Dedifferentiated amniotic fluid mesenchymal stem cell (primary cell): ENCODE data around the gene MCTP1.

Experiments
- DNase-seq: peaks from one replicate; pipeline ENCODE4 v3.0.0-alpha.2; 2016; ENCODE audit errors: extremely low spot score

MCTP1 gene

GRCh38 chr5:95284572-95285408, at the start of gene MCTP1:
Gene MCTP1 (minus strand): TSS chr5:95285094.
- no peak for DNase-seq

- DNase-seq, result no peak
Observed at GRCh38 chr5:95332158-95332557, 47.3 kb upstream of the MCTP1 start.

GRCh38 chr5:95331358-95331757, 46.5 kb upstream of the MCTP1 start:
- no peak for DNase-seq

DNA sequence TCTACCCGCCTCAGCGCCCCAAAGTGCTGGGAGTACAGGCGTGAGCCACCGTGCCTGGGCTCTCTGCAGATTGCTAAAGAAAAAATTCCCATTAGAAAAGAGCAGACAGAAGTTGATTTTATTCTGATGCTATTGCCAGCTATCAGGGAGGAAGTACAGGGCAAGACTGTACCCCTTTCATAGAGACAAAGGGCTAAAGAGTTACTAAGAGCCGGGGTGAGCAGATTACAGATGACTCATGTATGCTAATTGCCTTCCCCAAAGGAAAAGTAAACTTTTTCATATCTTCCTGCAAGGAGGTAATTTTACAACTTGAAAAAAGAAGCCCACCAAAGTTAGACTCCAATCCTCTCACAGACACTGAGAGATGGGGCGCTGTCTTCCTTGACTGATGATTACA, 42.3 kb upstream of the MCTP1 start:
- DNase-seq, result no peak

DNA sequence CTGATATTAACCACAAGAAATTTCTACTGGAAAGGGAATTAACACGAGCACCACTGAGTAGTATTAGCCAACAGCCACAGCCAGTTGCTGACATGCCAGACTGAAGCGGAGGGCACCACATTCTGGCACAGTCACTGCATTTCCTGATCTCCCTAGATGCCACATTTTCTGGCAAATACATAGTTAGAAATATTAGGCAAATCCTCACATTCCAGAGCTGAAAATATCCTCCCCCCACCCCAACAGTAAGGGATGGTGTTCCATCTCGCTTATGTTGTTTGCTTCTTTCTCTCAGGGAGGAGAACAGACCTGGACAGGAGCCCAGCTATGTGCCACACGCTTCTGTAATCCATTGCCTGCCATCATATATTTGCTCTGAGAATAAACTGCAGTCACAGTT, 32.8 kb upstream of the MCTP1 start:
- no peak for DNase-seq

- no peak for DNase-seq
Observed at GRCh38 chr5:95317085-95317484, 32.2 kb upstream of the MCTP1 start.

- no peak for DNase-seq
Observed at GRCh38 chr5:95304711-95305110, 19.8 kb upstream of the MCTP1 start.

- DNase-seq, result no peak
Observed at GRCh38 chr5:95298651-95299050, 13.8 kb upstream of the MCTP1 start.

DNA sequence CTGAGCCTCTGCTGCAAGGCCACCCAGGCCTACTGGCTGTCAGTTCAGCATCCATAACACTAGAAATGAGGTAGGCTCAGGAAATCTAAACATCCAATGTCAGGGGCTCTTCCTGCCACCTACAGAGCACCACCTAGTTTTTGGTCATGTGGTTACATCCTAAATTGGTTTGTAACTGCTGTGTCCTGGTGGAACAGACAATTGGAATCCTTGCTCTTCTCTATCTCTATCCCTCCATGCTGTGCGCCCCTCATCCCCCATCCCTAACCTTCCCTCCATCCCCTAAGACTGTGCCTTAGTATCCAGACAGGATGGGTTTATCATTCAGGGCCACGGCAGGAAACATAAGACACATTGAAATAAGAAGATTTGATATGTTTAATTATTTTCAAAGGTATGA, 11.4 kb upstream of the MCTP1 start:
- no peak for DNase-seq

DNA sequence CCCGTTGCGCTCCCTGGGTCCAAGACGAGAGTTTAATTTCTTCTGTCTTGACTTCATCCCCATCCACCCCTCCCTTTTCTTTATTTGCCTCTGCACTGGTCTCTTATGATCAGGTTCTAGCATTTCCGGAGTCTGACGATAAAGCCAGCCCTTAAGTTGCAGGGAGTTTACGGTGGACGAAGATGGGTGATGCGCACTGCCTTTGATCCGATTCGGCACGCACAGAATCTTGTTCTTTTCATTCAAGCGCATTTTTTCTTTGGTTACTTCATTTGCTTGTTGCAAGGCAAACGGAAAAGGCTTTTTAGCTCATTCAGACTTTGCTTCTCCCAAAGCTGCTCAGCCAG, 488 bp upstream of the MCTP1 start:
- DNase-seq, result no peak

DNA sequence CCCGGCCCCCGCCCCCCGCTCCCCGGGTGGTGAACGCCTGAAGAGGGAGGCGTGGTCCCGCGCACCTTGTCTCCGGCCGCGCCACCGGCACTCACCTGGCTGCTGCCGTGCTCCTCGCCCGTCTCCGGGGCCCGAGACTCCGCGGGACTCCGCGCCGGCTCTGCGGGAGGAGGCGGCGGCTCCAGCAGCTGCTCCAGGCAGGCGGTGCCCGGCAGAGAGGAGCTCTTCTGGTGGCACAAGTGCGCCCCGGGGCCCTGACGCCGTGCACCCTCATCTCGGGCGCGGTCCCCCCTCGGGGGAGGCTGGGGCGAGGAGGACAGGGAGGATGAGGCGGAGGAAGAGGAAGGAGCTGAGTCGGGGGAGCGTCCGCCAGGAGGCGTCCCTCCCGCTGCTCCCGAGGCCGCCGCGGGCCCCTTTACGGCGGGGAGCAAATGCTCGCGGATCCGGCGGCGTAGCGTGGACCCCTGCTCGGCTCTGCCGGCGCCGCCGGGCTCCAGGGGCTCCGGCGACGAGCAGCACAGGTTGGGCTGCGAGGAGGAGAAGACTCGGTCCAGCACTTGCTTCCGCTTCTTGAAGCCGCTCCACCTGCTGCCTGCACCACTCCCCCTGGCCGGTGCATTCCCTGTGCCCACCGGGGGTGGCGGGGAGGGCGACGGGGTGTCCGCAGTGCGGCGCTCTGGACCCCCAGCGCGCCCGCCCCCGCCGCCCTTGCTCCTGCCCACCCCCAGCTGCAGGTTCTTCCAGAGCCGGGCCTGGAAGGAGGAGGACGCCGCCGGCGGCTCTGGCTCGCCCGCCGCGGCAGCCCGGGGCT, 928 bp downstream of the MCTP1 start:
- DNase-seq, result no peak

DNA sequence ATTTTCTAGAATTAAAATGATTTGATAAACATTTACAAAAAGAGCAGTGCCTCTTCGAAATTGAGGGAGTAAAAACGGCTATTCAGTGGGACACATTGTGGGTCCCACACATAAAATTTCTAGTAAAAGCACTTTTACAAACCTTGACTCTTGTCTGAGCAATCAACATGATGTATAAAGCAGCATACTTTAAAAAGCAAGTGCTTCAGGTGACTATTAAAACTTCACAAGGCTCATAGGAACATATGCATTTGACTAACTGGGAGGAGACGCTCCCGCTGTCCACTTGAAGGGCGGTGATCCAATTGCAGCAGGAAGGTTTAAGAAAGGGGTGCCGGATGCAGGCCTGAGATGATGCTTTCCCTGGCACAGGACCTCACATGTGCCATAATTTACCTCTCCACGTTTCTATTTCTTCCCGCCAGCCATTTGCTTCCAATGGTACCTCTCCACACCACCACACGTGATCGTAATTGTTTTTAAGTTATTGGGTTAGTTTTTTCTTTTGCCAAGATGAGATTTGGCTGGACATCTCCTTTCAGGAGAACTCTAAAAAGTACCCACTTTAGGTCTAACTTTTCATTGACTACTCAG, 1.8 kb downstream of the MCTP1 start:
- no peak for DNase-seq

DNA sequence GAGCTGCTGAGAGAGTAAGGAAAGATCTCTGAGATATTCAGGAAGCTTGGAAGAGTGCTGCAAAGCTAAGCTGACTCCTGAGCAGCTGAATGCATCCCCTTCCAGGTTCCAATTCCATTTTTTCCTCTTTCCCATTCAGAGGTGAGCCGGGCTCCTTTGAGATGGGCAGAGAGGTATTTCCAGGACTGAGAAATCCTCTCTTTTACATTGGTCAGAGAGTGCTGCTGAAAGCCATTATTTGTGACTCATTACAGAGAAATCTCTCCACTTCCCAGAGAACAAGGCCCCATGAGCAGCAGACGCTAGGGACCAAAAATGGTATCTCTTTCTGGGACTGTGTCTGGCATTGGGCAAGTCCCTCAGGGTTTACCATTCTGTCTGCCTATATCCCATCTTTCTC, 3.7 kb downstream of the MCTP1 start:
- no peak for DNase-seq

DNA sequence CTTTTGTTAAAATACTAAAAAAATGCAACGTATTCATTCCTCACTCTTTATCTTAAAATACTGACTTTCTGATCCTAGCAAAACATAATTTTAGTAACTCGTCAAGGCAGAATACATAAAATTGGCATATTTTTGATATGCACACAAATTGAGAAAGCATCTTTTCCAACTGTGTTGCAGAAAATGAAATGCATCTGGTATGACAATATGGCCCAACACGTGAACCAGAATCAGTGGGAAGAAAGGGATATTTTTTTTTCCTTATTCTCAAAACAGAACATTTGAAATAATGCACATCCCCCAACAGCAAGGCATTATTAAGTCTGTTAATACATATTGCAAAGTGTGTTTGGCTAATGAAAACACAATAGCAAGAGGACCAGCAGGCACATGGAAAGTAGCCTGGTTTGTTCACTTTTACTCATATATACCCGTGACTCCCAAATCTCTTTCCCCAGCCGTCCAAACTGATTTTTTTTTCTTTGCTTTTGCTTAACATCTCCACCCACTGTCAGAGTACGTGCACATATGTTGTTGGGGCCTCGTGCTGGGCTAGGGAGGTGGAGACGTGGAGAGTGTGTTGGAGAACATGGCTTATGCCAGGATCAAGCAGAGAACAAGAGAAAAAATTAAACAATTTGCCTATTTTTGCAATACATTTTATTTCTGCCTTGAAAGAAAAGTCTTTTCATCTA, 4.3 kb downstream of the MCTP1 start:
- DNase-seq, result no peak

DNA sequence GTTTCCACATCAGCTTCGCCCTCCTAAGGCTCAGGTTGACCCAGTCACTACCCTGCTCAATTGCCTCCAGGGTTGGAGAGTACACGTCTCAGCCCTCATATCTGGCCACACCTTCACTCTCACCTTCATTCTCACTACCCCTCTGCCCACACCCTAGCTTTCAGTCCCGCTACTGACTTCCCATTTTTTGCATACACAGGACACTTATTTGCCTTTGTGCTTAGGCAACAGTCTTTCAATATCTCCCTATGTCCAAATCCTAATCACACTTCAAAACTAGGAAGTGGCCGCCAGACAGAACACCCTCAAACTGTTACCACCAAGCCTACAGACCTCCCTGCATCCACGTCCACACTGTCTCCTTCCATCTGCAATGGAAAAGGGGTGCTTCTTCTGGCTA, 10.9 kb downstream of the MCTP1 start:
- DNase-seq, result no peak

- no peak for DNase-seq
Observed at GRCh38 chr5:95272316-95272929, 12.5 kb downstream of the MCTP1 start.

GRCh38 chr5:95262933-95263660, 21.8 kb downstream of the MCTP1 start:
- DNase-seq, result no peak

DNA sequence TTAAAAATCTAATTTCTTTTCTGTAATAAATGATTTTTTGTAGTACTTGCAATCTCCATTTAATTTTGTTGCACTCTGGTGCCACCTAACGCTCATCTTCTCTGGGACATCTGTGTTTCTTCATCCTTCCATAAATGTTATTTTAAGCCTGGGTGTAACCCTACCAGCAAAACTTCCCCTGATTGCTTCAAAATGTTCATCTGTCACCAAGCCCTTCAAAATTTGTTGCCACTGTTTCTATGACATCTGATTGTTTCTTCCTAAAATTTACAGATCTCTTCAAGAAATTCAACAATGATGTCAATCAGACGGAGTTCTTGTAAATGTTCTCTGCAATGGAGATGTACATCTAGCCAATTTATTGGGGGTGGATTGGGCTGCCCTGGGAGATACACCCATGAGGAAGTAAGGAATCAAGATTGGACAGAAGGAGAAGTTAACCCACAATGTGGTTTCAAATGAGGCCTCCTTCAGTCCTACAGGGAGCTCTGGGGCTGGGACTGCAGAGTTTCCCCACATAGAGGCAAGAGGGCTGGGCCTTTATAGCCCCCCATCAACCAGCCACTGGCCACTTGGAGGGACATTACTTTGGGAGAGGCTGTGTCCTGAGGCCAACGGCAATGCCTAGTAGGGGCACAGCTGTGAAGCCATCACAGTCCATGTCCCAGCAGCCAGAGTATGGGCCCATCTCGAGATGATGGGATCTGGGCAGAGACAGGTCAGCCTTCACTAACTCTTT, 23.3 kb downstream of the MCTP1 start:
- peak; percentile 60 for DNase-seq

- no peak for DNase-seq
Observed at GRCh38 chr5:95256991-95257390, 27.9 kb downstream of the MCTP1 start.

- no peak for DNase-seq
Observed at GRCh38 chr5:95256446-95256845, 28.4 kb downstream of the MCTP1 start.
